GM18519 (cell line): Measurements from ENCODE around the gene MGME1.
A peak's percentile ranks its signal among the peaks of the same experiment; 100 is the strongest.

ENCODE experiments used
- ATAC-seq: cut with Tn5 transposase; IDR thresholded peaks from one replicate; pipeline ENCODE4 v1.9.1; 2021; ENCODE audit warnings: mild to moderate bottlenecking, moderate library complexity; ENCODE audit not compliant: unreplicated experiment, low FRiP score

MGME1 gene

GRCh38 chr20:17968366-17969277 lies at the start of gene MGME1, which contains the start of gene SNX5:
Gene MGME1, plus strand, starts transcription at chr20:17969018. Its CDS starts 842 bp downstream, at chr20:17969860.
Gene SNX5, minus strand, starts transcription at chr20:17968794. Its CDS starts 369 bp downstream, at chr20:17968425.
- peak; percentile 58 for ATAC-seq

GRCh38 chr20:17919149-17919548 lies 49.7 kb upstream of the MGME1 start:
- no peak for ATAC-seq

- no peak for ATAC-seq
Measured at GRCh38 chr20:17921774-17922173, 47.0 kb upstream of the MGME1 start.

GRCh38 chr20:17925141-17925939 lies 43.5 kb upstream of the MGME1 start:
- no peak for ATAC-seq

- ATAC-seq: no peak
Measured at GRCh38 chr20:17925940-17926300, 42.9 kb upstream of the MGME1 start.

GRCh38 chr20:17928211-17928611 lies 40.6 kb upstream of the MGME1 start:
- no peak for ATAC-seq

- no peak for ATAC-seq
Measured at GRCh38 chr20:17928633-17929311, 40.0 kb upstream of the MGME1 start.

GRCh38 chr20:17931513-17931912 lies 37.3 kb upstream of the MGME1 start:
- ATAC-seq: no peak

- no peak for ATAC-seq
Measured at GRCh38 chr20:17932396-17932795, 36.4 kb upstream of the MGME1 start.

- no peak for ATAC-seq
Measured at GRCh38 chr20:17933121-17933520, 35.7 kb upstream of the MGME1 start.

- peak; percentile 42 for ATAC-seq
Measured at GRCh38 chr20:17933711-17934110, 35.1 kb upstream of the MGME1 start.

- no peak for ATAC-seq
Measured at GRCh38 chr20:17934141-17934862, 34.5 kb upstream of the MGME1 start.

GRCh38 chr20:17935186-17935585 lies 33.6 kb upstream of the MGME1 start:
- ATAC-seq: no peak

GRCh38 chr20:17935761-17936160 lies 33.1 kb upstream of the MGME1 start:
- no peak for ATAC-seq

- no peak for ATAC-seq
Measured at GRCh38 chr20:17936286-17936760, 32.5 kb upstream of the MGME1 start.

GRCh38 chr20:17936761-17937732 lies 31.8 kb upstream of the MGME1 start:
- ATAC-seq: no peak

- ATAC-seq: peak; percentile 79
Measured at GRCh38 chr20:17938871-17939619, 29.8 kb upstream of the MGME1 start.

GRCh38 chr20:17939622-17940223 lies 29.1 kb upstream of the MGME1 start:
- no peak for ATAC-seq
